COR-L47 (cell line): Measurements from ENCODE around the gene HENMT1.

Experiments
- DNase-seq: peaks from one replicate; lab custom pipeline; 2025; lab: John Stamatoyannopoulos, UW

HENMT1 gene

GRCh38 chr1:108627256-108627655 lies 33.6 kb downstream of the HENMT1 start:
- no peak for DNase-seq

- no peak for DNase-seq
These were observed 36.8 kb downstream of the HENMT1 start for GRCh38 chr1:108624069-108624468.

- no peak for DNase-seq
These were observed 43.2 kb downstream of the HENMT1 start for GRCh38 chr1:108617724-108618056.

- no peak for DNase-seq
These were observed 43.7 kb downstream of the HENMT1 start for GRCh38 chr1:108617008-108617723.

GRCh38 chr1:108615544-108615943 lies 45.3 kb downstream of the HENMT1 start:
- DNase-seq: no peak

- DNase-seq: no peak
These were observed 48.4 kb downstream of the HENMT1 start for GRCh38 chr1:108612496-108612895.

- DNase-seq: no peak
These were observed 48.9 kb downstream of the HENMT1 start for GRCh38 chr1:108611984-108612383.

GRCh38 chr1:108610073-108610472 lies 50.8 kb downstream of the HENMT1 start:
- DNase-seq: peak; percentile 49

GRCh38 chr1:108609483-108610049 lies 51.3 kb downstream of the HENMT1 start:
- DNase-seq: peak; percentile 49

GRCh38 chr1:108606478-108606877 lies 54.4 kb downstream of the HENMT1 start:
- DNase-seq: no peak

- DNase-seq: no peak
These were observed 55.3 kb downstream of the HENMT1 start for GRCh38 chr1:108605633-108606032.

GRCh38 chr1:108601708-108602410 lies 59.0 kb downstream of the HENMT1 start:
- no peak for DNase-seq

GRCh38 chr1:108600504-108600903 lies 60.4 kb downstream of the HENMT1 start:
- DNase-seq: no peak

GRCh38 chr1:108598340-108598739 lies 62.6 kb downstream of the HENMT1 start:
- DNase-seq: no peak
